ENCODE results near the gene CCN5.
A peak's percentile ranks its signal among the peaks of the same experiment; 100 is the strongest.

The CCN5 gene

DNA sequence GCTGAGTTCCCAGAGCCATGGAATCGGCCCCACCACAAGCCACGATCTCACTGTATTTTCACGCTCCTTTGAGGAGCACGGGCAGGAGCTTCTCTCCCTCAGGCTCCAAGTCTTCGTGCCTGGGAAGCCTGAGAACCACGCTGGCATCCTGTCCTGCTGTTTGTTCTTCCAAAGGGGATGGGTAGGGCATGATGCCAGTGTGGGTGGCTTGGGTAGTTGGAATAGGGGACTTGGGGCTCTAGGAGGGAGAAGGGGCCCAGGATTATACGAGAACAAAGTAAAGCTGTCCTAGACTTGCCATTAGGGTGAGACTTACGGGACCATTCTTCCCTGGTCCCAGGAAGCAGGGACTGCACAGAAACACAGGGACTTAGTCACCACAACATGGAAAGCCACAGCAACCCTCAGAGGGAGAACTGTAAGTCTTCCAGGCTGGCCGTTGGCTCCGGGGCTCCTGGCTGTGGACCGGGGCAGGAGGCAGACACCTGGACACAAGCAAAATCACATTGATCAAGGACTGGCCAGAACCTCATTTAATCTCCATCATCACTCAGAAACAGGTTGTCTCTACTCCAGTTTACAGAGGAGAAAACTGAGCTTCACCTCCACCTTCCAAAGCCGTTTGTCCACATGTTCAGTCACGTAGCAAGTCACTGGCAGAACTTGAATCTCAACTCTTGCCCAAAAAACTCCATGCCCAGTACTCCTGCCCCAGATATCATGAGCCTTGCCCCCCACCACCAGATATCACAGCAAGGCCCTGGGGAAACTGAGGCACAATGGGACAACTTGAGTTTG, 1.3 kb downstream of the CCN5 start:
- no peak for DNase-seq

DNA sequence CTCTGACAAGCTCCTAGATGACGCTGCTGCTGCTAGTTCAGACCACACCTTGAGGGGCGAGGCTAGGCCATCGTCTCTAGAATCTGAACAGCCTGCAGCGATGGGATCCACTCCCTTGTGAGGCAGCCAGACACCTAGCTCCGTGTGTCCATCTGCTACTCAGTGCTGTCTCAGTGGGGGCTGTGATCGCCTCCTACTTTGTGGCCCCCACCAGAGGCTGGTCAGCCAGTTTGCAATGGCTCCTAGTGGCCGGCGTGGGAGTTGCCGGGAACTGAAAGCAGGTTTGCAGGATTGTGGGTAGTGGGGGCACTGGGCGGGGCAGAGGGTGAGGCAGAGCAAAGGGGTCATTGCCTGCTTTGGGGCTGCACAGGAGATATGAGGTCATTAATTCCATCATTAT, 2.8 kb downstream of the CCN5 start:
- DNase-seq: no peak

- DNase-seq: no peak
Measured at GRCh38 chr20:44719841-44720240, 4.7 kb downstream of the CCN5 start.

DNA sequence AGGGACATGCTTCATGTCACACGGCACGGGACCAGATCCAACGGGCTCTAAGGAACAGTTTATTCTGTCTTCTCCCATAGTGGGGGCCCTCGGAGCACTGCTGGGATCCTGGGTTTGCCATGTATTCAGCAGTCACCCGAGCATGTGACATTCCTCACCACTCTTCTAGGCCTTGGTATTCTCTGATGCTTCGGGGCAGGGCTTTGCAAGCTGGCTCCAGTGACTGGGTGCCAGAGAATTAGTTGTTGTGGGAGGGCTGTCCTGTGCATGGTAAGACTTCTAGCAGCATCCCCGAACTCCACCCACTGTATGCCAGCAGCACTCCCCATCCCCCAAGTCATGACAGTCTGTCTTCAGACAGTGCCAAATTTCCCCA, 5.4 kb downstream of the CCN5 start:
- DNase-seq: no peak

GRCh38 chr20:44720997-44721784, 6.0 kb downstream of the CCN5 start:
- no peak for DNase-seq

GRCh38 chr20:44721785-44722054, 6.6 kb downstream of the CCN5 start:
- no peak for DNase-seq

DNA sequence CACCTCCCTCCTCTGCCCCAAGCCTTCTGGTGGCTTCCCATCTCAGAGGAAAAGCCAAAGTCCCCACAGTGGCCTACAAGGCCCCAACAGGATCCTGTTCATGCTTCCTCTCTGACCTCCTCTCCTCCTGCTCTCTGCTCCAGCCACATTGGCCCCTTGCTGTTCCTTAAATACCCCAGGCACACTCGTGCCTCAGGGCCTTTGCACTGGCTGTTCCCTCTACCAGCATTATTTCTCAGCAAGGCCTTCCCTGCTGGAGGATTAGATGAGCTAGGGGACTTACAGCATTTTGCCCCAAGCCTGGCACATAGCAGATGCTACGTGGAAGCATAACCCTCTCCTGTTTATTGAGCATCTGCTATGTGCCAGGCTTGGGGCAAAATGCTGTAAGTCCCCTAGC, 7.8 kb downstream of the CCN5 start:
- DNase-seq: no peak

GRCh38 chr20:44723391-44723790, 8.2 kb downstream of the CCN5 start:
- no peak for DNase-seq

- no peak for DNase-seq
Measured at GRCh38 chr20:44723798-44724362, 8.7 kb downstream of the CCN5 start.

DNA sequence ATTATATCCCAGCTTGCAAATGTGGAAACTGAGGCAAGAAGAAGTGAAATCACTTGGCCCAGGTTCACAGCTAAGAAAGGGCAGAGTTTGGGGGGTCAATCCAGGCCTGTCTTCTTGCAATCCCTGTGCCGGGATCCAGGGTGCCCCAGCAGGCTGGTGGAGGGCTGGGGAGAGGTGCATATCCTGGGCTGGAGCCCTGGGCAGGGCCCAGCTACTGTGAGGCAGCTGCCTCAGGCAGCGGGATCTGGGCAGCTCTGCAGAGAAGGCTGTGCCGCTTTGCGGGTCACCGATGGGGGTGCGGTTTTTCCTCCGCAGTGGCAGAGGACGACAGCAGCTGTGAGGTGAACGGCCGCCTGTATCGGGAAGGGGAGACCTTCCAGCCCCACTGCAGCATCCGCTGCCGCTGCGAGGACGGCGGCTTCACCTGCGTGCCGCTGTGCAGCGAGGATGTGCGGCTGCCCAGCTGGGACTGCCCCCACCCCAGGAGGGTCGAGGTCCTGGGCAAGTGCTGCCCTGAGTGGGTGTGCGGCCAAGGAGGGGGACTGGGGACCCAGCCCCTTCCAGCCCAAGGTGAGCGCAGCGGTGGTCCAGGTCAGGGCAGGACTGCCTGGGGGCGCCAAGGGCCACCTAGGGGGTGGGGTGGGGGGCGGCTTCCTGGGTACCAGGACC, 9.4 kb downstream of the CCN5 start:
- no peak for DNase-seq

GRCh38 chr20:44725837-44726236, 10.7 kb downstream of the CCN5 start:
- DNase-seq: no peak

DNA sequence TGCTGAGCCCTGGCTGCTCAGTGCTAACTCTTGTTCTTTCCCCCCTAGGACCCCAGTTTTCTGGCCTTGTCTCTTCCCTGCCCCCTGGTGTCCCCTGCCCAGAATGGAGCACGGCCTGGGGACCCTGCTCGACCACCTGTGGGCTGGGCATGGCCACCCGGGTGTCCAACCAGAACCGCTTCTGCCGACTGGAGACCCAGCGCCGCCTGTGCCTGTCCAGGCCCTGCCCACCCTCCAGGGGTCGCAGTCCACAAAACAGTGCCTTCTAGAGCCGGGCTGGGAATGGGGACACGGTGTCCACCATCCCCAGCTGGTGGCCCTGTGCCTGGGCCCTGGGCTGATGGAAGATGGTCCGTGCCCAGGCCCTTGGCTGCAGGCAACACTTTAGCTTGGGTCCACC, 11.9 kb downstream of the CCN5 start:
- no peak for DNase-seq

DNA sequence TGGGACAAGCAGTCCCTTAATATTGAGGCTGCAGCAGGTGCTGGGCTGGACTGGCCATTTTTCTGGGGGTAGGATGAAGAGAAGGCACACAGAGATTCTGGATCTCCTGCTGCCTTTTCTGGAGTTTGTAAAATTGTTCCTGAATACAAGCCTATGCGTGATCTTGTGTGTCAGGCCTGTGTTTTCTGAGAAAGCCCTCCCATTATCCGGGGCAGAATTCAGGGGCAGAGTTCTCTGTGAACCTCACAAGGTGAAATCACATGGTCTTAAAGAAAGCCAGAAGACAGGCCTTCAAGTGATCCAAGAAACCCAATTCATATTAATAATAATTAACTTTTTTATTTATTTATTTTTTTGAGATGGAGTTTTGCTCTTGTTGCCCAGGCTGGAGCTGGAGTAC, 12.5 kb downstream of the CCN5 start:
- no peak for DNase-seq

GRCh38 chr20:44728801-44729443, 13.8 kb downstream of the CCN5 start:
- peak; percentile 41 to 48 for DNase-seq

GRCh38 chr20:44730441-44730840, 15.3 kb downstream of the CCN5 start:
- no peak for DNase-seq

DNA sequence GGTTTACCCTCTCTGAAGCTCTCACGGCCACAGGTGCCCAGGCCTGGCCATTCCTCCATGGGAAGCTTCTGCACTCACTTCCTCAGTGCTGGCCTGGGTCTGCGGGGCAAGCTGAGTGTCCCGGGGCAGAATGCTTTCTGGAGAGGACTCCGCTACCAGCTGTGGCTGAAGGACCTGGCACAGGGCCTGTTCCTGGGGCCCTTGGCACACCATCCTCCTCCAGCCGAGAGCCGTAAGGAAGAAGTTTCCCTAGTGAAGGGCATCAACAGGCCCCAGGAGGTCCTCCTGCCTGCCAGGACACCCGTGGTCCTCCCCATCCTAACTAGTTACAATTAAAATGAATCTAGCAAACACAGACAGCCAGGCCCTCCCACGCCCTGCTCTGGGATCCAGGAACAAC, 16.5 kb downstream of the CCN5 start:
- DNase-seq: no peak

DNA sequence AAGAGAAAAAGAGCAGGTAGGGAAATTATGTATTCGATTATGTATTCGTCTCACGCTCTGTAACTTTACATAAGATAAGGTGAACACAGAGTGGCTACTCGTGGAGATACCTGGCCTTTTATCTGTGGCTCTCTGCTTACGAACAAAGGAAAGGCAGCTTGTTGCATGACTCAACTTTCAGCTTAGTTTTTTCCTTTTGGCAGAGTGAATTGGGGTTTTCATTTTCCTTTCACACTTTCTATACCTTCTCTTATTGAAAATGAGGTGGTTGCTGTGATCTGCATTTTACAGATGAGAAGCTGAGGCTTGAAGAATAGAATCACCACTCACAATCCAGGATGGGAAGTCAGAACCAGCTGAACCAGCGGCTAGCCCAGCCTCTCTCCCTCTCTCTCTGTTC, 17.2 kb downstream of the CCN5 start:
- no peak for DNase-seq

GRCh38 chr20:44733341-44734069, 18.3 kb downstream of the CCN5 start:
- peak in 1 of 2 experiments; percentile 25 for DNase-seq

DNA sequence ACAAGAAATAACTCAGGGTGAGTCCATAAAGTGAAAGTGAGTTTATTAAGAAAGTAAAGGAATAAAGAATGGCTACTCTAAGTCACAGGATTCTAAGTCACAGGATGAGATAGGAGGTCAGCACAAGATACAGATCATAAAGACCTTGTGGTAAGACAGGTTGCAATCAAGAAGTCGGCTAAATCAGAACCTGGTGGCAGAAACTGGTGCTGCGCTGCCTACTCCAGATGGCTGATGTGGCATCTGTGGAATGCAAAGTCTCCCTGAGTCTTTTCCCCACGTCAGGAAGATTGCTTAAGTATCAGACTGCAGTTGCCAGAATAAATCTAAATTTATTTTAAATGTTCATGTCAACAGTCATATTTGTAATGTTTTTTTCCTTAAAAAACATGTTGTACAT, 19.8 kb downstream of the CCN5 start:
- DNase-seq: no peak

DNA sequence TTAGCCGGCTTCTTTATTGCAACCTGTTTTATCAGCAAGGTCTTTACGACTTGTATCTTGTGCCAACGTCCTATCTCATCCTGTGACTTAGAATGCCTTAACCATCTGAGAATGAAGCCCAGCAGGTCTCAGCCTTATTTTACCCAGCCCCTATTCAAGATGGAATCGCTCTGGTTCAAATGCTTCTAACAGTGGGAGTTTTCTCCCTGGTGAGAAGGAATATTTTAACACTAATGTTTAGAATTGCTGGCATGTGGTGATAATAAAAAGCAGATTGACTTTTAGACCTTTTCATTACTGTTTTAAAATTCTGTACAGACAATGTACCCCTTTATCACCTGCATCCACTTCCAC, 20.6 kb downstream of the CCN5 start:
- no peak for DNase-seq

DNA sequence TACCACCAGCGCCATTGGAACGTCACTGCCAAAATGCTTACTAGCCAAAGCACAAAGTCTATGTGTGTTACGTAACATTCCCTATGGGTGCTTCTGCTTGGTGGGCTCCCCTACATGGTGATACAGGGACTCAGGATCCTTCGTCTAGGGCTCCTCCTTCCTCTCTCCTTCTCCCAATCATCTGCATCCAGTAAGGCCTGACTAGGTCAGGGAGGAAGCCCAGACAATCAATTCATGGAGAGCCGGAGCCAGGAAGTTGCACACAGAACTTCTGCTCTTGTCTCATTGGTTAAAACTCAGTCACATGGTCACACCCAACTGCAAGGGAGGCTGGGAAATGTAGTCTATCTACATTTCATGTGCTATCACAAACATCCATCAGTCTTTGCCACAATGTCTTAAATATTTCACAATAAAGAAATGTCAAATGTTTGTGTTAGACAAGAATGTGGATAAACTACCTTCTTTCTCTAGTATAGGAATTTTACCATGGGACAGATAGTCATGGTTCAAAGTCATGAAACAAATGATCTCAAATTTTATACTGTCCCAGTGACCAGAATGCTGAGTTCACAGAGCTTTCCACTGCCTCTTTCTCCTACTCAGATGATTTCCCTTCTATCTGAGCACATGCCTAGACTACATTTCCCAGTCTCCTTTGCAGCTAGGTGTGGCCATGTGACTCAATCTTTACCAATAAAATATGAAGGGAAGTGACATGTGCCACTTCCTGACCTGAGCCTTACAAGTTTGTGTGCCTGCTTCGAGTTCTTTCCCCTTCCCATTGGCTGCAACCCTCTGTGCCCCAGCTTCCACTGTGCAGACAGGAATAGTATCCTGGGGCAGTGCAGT, 21.2 kb downstream of the CCN5 start:
- peak; percentile 15 to 20 for DNase-seq

GRCh38 chr20:44737116-44737515, 21.9 kb downstream of the CCN5 start:
- no peak for DNase-seq
